GM19468 (cell line): ENCODE data around the gene SLC35F3.
A peak's percentile ranks its signal among the peaks of the same experiment; 100 is the strongest.
"Not testable (repeated sequence)": the region's sequence is repeated elsewhere in the genome, so short reads cannot be mapped to it uniquely, and the experiment has no call there.

Experiments
- ATAC-seq: cut with Tn5 transposase; IDR thresholded peaks from one replicate; pipeline ENCODE4 v1.9.1; 2021; ENCODE audit warnings: mild to moderate bottlenecking, moderate library complexity, moderate number of reproducible peaks; ENCODE audit not compliant: unreplicated experiment; ENCODE audit errors: extremely low read depth

The SLC35F3 gene

DNA sequence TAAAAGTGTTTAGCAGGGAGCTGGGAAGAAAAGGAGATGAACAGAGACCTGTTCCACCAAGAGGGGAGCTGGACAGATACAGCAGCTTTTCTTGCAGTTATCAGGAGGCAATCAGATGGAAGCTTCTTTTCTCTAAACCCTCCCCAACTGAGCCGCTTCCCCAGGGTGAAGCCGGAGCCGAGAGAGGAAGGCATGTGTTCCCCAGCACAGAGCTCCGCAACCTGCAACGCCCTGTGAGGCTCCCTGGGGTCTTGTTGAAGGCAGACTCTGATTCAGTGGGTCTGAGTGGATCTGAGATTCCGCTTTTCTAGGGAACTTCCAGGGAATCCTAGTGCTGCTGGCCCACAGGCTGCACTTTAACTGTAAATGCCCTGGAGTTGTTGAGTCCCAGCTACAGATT is 329.7 kb downstream of the SLC35F3 start:
- no peak for ATAC-seq

GRCh38 chr1:234235434-234235881 is 331.0 kb downstream of the SLC35F3 start:
- no peak for ATAC-seq

GRCh38 chr1:234237393-234237792 is 332.9 kb downstream of the SLC35F3 start:
- no peak for ATAC-seq

DNA sequence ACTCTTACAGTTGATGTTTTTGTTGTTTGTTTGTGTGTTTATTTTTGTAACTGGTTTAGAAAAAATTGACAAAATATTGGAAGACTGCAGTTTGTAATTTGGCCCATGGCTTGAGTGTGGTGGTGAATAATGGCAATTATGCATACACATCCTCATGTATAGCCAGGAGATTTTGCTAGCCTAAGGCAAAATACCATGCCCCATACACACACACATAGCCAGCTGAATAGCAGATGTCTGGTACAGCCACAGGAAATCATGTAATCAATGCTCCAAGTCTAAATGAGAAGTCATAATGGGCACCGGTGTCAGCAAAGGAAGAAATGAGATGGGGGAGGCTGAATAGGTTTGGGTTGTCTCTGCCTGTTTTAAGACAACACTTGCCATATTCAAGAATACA is 333.6 kb downstream of the SLC35F3 start:
- ATAC-seq: no peak

DNA sequence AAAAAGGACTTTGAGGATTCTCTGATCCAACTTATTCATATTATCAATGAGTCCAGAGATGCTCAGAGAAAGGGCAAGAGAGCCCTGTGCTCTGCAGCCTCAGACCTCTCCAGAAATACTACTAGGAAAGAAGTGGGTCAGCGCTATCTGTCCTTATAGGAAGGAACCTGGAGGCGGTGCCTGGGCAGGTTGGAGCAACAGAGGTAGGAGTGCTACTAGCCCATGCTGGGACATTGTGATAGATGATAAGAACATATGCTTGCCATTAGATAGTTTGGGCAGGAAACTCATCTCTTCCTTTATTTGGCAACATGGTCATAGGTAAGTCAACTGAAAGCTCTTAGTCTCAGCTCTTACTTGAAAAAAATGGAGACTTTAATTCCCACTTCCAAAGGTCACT is 335.0 kb downstream of the SLC35F3 start:
- ATAC-seq: no peak

- ATAC-seq: no peak
Observed at GRCh38 chr1:234239936-234240335, 335.5 kb downstream of the SLC35F3 start.

GRCh38 chr1:234240680-234241079 is 336.2 kb downstream of the SLC35F3 start:
- no peak for ATAC-seq

- ATAC-seq: no peak
Observed at GRCh38 chr1:234241941-234242490, 337.5 kb downstream of the SLC35F3 start.

DNA sequence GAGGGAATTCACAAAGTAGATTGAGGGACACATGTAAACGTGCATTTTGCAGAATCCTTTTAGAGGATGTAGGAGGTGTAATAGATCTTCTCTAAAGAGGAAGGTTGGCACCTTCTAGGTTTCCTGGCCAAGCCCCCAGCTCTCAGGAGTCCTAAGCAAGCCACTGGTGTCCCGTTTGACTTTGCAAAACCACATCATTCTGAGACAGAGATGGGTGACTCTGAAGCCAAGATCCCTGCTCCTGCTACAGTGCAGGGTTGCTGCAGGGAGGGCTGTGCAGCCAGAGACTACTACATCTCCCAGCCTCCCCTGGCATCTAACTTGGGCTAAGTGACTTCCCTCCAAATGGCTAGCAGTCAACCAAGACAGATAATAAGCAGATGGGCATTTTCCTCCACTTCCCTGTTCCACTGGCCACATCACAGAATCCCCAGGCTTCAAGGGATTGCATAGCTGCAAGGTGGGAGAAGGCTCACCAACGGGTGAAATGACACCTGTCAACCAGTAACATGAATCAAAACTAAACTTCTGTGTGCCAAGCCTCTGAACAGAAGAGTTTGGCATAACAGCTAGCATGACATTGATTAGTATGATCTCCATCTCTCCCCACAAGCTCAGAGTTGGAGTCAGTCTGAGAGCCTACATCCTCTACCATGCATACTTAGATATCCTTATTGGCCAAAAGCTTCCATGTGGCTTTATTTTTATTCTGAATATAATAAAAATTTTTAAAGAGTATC is 339.2 kb downstream of the SLC35F3 start:
- ATAC-seq: no peak

DNA sequence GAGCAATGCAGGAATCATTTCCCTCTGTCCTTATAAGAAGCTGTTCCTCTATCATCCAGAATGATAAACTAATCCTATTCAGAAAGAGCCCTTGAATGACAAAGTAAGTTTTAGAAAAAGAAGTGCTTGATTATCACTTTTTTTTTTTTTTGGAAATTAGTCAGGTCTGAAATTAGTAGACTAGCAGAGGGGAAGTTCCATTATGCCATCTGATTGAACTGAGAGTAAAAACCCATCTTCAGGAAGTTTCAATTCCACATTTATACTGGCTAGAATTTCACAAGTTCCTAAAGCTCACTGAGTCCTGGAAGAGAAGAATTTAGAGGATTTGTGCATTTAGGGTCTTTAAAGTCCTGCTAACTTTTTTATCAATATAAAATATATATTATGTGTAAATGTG is 340.0 kb downstream of the SLC35F3 start:
- ATAC-seq: no peak

DNA sequence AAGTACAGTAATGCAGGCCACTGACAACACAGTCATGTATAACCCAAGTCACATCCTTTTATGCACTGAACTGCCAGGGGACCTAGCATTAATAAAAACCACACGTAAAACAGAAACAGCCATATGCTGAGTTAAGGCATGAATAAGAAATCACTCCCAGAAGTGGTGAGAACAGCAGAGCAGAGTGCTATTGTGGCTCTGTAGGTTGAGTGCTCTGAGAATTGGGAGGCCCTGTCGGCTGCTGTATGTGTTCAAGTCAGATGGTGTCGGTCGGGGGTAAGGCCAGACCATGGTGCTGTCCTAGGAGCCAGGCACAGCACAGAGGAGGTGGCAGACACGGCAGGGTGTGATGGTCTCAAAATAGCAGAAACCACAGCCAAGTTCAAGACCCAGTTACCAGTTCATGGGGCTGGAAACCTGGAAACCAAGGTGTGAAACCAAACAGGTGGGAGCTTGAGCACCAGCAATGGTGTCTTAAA is 342.2 kb downstream of the SLC35F3 start:
- ATAC-seq: peak; percentile 84

GRCh38 chr1:234247746-234248145 is 343.3 kb downstream of the SLC35F3 start:
- ATAC-seq: not testable (repeated sequence)

DNA sequence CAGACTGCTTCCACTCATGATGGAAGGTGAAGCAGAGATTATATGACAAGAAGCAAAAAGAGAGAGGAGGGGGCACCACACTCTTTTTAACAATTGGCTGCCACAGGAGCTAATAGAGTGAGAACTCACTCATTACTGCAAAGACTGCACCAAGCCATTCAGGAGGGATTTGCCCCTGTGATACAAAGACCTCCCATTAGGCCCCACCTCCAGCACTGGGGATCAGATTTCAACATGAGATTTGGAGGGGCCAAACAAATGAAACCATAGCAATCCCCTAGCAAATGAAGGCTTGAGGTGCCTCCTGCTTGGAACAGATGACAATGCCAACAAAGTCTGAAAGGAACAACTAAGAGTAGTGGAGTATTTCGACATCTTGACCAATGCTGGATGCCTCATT is 346.3 kb downstream of the SLC35F3 start:
- no peak for ATAC-seq

- ATAC-seq: no peak
Observed at GRCh38 chr1:234253732-234254131, 349.3 kb downstream of the SLC35F3 start.

- ATAC-seq: no peak
Observed at GRCh38 chr1:234256359-234256758, 351.9 kb downstream of the SLC35F3 start.

DNA sequence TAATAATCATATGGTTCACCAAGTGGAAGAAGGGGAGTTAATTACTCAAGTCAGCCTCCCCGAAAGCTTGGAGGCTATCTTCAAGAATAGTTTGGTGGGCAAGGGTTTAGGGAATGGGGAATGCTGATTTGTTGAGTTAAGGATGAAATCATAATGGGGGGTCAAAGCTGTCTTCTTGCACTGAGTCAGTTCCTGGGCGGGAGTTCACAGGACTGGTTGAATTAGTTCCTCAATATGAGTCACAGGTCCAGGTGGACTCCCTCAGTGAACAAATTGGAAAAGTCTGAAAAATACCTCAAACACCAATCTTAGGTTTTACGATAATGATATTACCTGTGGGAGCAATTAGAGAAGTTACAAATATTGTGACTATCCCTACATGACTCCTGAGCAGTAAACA is 353.6 kb downstream of the SLC35F3 start:
- ATAC-seq: no peak

GRCh38 chr1:234260578-234260977 is 356.1 kb downstream of the SLC35F3 start:
- ATAC-seq: no peak

DNA sequence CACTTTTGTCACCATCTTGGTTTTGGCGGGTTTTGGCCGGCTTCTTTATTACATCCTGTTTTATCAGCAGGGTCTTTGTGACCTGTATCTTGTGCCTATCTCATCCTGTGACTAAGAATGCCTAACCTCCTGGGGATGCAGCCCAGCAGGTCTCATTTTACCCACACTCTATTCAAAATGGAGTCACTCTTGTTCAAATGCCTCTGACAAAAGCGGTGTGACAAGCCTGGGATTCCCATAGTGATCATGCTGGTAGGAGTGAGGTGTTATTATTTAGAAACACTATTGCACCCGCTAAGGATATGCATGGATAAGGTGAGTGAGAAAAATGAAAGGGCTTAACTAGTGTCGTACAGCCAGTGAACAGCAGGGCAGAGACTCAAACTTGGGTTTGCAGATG is 357.1 kb downstream of the SLC35F3 start:
- no peak for ATAC-seq

- ATAC-seq: no peak
Observed at GRCh38 chr1:234262007-234262753, 357.7 kb downstream of the SLC35F3 start.

DNA sequence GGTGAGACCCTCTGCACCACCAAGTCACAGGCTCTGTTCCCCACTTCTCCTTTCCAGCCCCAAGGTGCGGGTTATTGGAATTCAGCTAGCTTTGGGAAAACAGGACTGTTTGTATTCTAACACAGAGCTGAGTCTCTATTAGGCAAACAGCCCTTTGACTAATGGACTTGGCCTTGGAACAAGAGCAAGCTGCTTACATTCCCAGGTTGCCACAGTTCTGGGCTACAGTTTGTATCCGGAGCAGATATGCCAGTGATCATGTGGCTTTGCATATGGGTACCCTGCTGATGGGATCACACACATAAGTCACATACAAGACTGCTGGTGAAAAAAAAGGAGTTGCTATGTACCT is 358.3 kb downstream of the SLC35F3 start:
- ATAC-seq: no peak

GRCh38 chr1:234264832-234265231 is 360.4 kb downstream of the SLC35F3 start:
- no peak for ATAC-seq
